Effector memory CD8-positive, alpha-beta T cell (primary cell): ENCODE data around the gene CHRNA3.

ENCODE experiments used
- ATAC-seq: fragments of 150-1000 bp; cut with Tn5 transposase; replicated peaks from 2 replicates; pipeline ENCODE4 v1.10.0; 2021; ENCODE audit warnings: mild to moderate bottlenecking, moderate library complexity
- DNase-seq, 3 experiments: peaks; one replicate each; pipeline ENCODE4 v3.0.0; 2021
- H3K27ac Mint-ChIP-seq, 2 donors: one replicate each; pipeline ENCODE4 v1.8.0; 2022; ENCODE audit warnings: mild to moderate bottlenecking in 2 of 2, mixed read lengths in 2 of 2, moderate library complexity in 2 of 2
- H3K27me3 Mint-ChIP-seq, 2 donors: one replicate each; pipeline ENCODE4 v1.8.0; 2022; ENCODE audit warnings: mixed read lengths in 2 of 2
- H3K36me3 Mint-ChIP-seq: one replicate; pipeline ENCODE4 v1.8.0; 2022; ENCODE audit warnings: mild to moderate bottlenecking, moderate library complexity, mixed read lengths; ENCODE audit not compliant: insufficient read depth
- H3K4me1 Mint-ChIP-seq, 2 donors: one replicate each; pipeline ENCODE4 v1.8.0; 2022; ENCODE audit warnings: low read depth in 2 of 2, mixed read lengths in 2 of 2
- H3K4me3 Mint-ChIP-seq, 2 donors: one replicate each; pipeline ENCODE4 v1.8.0; 2022; ENCODE audit warnings: mild to moderate bottlenecking in 2 of 2, mixed read lengths in 2 of 2, moderate library complexity in 2 of 2
- H3K9me3 Mint-ChIP-seq, 2 donors: one replicate each; pipeline ENCODE4 v1.8.0; 2022; ENCODE audit warnings: mixed read lengths in 2 of 2
- total RNA-seq, 9 experiments: gene quantifications; one replicate each; lab custom pipeline; 2026; lab: John Stamatoyannopoulos, UW

CHRNA3 gene
- 0 to 0.13 (median 0) reads per million in 9 experiments for total RNA-seq

DNA sequence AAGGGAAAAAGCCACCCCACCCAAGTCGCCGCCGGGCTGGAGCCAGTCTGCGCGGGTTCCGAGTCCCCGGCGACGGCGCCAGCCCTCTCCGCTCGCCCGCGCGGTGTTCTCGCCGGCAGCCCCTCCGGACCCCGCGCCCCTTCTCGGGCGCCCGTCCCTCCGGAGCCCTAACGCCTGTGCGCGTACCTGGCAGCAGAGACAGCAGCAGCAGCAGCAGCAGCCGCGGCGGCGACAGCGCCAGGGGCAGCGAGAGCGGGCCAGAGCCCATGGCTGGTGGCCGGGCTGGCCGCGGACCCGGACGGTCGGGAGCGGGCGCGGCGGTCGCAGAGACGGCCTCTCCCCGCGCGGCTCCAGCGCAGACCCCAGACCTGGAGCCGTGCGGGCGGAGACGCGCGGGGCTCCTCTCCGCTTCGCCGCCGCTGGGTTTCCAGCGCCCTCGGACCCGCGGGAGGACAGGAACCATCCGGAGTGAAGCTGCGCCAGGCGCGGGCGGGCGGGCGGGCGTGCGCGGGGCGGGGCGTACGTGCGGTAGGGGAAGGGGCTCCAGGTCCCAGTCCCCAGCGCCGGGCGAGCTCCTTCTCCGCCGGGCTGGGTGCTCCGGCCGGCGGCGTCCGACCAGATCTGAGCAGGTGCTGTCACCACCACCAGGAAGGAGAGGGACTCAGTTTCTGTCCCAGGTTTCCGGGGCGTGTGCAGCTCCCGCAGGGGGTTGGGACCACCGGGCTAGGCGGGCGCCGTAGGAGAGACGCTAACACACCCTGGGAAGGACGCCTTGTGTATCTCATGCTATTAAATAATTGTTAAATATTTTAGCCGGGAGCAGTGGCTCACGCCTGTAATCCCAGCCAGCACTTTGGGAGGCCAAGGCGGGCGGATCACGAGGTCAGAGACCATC is at the start of gene CHRNA3:
TSS of gene CHRNA3 (minus strand) at position 470 of the 895 bp plus-strand sequence. CDS start at position 268, 202 bp downstream.
- H3K4me1 Mint-ChIP-seq: peaks cover 0 to 7% of the 10 kb centered on the region in 2 donors
- H3K4me3 Mint-ChIP-seq: no peak within 1 kb of the TSS
- no peak within 1 kb of the TSS for H3K27ac Mint-ChIP-seq
- H3K27me3 Mint-ChIP-seq: peaks cover 50 to 71% of the 10 kb centered on the region in 2 donors
- ATAC-seq (no peak), DNase-seq (no peak)
- H3K36me3 Mint-ChIP-seq: no peaks in the 10 kb centered on the region
- no peaks in the 10 kb centered on the region for H3K9me3 Mint-ChIP-seq

DNA sequence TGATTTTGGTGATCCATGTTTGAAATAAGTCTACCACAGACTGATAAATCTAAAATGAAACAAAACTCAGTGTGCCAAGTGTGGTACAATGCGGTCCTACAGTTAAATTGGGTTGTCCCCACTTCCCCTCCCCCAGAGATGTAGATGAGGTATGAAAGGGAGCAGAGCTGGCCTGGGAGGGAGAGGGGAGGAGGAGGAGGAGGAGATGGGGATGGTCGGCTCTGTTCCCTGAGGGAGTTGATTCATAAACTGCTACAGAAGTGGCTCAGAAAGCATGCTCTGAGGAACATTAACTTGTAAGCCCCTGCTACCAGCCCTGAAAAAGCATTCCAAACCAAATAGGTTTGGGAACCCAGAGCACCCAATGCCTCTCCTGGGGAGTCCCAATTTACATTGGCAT is 48.2 kb upstream of the CHRNA3 start:
- no peak overlapping the region for H3K27ac Mint-ChIP-seq
- H3K4me3 Mint-ChIP-seq: no peak overlapping the region

DNA sequence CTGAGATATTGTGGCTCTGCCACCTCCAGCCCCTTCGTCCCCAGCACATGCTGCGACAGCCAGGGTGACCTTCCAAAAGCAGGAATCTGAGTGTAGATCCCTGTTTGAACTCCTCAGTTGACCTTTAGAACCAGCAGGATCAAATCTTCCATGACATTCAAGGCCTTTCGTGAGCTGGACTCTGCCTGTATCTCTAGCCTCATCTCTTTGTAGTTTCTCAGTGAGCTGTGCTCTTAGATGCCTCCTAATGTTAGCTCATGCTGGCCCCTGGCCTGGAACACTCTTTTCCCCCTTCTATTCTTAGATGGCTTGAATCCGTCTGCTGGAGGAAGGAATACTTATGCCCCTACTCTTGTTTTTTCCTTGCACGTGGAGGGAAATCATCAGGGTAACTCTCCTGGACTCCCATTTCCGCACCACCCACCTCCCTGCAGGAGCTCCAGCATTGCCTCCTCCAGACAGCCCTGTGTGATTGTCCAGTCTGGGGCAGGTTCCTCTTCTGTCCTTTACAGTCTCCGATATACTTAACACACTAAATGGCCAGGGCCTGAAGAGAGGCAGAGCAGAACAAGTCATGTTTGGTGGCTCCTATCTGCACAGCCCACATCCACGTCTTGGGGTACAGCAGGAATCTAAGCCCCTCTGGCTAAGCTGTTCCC is 46.9 kb upstream of the CHRNA3 start:
- no peaks in the 10 kb centered on the region for H3K9me3 Mint-ChIP-seq

More for the DNA sequence above, 48.2 kb upstream of the CHRNA3 start:
- ATAC-seq (no peak), DNase-seq (no peak)
- no peaks in the 10 kb centered on the region for H3K4me1 Mint-ChIP-seq
- no peaks in the 10 kb centered on the region for H3K9me3 Mint-ChIP-seq
- peaks cover 26 to 31% of the 10 kb centered on the region in 2 donors for H3K27me3 Mint-ChIP-seq
- no peaks in the 10 kb centered on the region for H3K36me3 Mint-ChIP-seq

DNA sequence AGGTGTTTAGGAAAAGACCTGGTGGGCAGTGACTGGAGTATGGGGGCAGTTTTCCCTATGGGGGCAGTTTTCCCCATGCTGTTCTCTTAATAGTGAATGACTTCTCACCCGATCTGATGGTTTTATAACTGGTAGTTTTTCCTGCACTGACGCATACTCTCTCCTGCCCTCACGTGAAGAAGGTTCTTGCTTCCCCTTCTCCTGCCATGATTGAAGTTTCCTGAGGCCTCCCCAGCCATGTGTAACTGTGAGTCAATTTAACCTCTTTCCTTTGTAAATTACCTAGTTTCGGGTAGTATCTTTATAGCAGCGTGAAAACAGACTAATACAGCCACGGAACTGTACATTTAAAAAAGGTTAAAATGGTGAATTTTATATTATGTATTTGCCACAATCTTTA is 45.2 kb upstream of the CHRNA3 start:
- no peak for ATAC-seq
- no peak overlapping the region for H3K4me3 Mint-ChIP-seq
- H3K27me3 Mint-ChIP-seq: peaks cover 26 to 31% of the 10 kb centered on the region in 2 donors
- no peaks in the 10 kb centered on the region for H3K9me3 Mint-ChIP-seq
- no peaks in the 10 kb centered on the region for H3K36me3 Mint-ChIP-seq
- no peak overlapping the region for H3K27ac Mint-ChIP-seq
- DNase-seq: no peak
- H3K4me1 Mint-ChIP-seq: no peaks in the 10 kb centered on the region

More for the DNA sequence above, 46.9 kb upstream of the CHRNA3 start:
- no peaks in the 10 kb centered on the region for H3K36me3 Mint-ChIP-seq
- H3K27ac Mint-ChIP-seq: no peak overlapping the region
- no peak for DNase-seq
- ATAC-seq: no peak
- H3K4me1 Mint-ChIP-seq: no peaks in the 10 kb centered on the region
- no peak overlapping the region for H3K4me3 Mint-ChIP-seq
- H3K27me3 Mint-ChIP-seq: peaks cover 26 to 31% of the 10 kb centered on the region in 2 donors

DNA sequence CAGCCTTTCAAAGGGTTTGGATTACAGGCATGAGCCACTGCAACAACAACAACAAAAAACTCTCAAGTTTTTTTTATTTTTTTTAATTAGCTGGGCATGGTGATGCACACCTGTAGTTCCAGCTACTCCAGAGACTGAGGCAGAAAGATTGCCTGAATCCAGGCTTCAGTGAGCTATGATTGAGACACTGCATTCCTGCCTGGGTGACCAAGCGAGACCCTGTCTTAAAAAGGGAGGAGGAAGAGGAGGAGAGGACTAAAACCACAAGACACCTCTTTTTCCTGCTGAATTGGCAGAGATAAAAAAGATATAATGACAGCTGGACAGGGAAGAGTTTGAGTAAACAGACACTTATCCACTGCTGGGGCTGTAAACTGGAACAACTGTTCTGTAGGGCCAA is 42.9 kb upstream of the CHRNA3 start:
- no peak for DNase-seq

DNA sequence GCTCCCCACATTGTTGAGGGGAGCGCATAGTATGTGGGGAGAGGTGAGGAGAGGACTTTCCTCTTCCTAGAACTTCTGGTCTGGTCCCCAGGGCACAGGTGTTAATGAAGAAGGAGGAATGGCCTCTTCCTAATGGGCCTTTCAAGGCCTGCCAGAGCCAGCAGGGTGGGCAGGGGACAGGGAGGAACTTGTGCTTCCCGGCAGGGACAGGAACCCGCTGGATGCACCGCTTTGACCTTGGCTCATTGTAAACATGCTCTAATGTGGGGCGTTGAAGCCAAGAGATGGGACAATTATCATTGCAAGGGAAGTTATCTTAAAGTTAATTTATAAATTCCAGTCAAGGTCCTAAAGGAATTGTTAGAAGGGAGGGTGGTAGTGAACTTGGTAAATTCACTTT is 41.2 kb upstream of the CHRNA3 start:
- Mint-ChIP-seq H3K27ac (no peak overlapping the region), H3K36me3 (no peaks in the 10 kb centered on the region), H3K4me3 (no peak overlapping the region), H3K4me1 (no peaks in the 10 kb centered on the region), H3K9me3 (no peaks in the 10 kb centered on the region), H3K27me3 (peaks cover 19 to 22% of the 10 kb centered on the region in 2 donors)
- ATAC-seq (no peak), DNase-seq (no peak)

More for the DNA sequence above, 42.9 kb upstream of the CHRNA3 start:
- H3K36me3 Mint-ChIP-seq: no peaks in the 10 kb centered on the region
- H3K27me3 Mint-ChIP-seq: peaks cover 33 to 38% of the 10 kb centered on the region in 2 donors
- no peak overlapping the region for H3K4me3 Mint-ChIP-seq
- H3K9me3 Mint-ChIP-seq: no peaks in the 10 kb centered on the region
- H3K4me1 Mint-ChIP-seq: no peaks in the 10 kb centered on the region
- no peak overlapping the region for H3K27ac Mint-ChIP-seq
- ATAC-seq: no peak

DNA sequence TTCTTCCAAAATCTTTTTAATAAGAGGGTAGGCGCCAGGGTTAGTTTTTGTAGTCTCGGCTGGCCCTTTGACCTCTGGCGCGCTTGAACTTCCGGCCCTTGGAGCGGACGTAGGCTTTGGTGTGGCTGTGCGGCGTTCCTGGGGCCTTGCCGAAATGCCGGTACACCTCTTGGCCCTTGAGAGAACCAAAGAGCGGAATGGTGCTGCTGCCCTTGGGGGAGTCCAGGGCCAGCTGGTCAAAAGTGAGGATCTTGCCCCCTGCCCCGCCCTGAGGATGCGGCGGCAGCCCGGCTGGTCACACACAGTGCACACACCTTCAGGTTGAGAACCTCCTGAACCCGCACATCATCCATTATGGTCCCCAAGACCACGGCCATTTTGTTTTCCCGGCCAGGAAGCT is 40.2 kb upstream of the CHRNA3 start:
- Mint-ChIP-seq H3K4me3 (no peak overlapping the region), H3K9me3 (no peaks in the 10 kb centered on the region), H3K4me1 (no peaks in the 10 kb centered on the region), H3K36me3 (no peaks in the 10 kb centered on the region), H3K27me3 (peaks cover 13% of the 10 kb centered on the region in 2 donors), H3K27ac (no peak overlapping the region)
- no peak for DNase-seq
- ATAC-seq: no peak

DNA sequence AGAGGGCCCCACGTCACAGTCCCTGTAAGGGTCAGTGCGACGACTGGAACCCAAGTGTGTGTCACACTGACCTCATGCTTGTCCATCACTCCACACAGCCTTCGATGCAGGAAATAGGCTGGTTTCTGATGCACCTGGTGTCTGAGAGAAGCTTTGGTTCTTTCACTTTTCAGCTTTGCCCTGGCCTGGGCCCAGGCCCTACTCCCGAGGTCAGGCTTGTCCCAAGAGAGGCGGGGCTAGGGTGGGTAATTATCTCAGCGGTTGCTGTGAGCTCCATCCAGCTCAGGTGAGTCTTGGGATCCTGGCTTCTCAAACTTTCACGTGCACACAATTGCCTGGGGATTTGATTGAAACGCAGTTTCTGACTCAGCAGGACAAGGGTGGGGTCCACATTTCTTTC is 39.8 kb upstream of the CHRNA3 start:
- ATAC-seq: no peak

DNA sequence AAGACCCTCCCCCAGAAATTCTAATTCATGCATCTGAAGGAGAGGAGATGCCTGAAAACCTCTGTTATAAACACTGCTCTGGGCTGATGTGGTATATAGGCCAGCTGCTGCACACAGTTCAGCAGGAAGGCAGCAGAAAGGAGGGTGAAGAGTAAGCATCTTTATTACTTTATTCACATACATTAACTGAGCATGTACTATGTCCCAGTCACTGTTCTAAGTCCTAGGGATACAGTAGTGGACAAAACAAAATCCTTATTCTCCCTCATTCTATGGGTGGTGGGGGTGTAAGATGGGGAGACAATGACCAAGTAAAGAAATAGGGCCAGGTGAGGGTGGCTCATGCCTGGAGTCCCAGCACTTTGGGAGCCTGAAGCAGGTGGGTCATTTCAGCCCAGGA is 38.0 kb upstream of the CHRNA3 start:
- no peak for DNase-seq
- Mint-ChIP-seq H3K4me3 (no peak overlapping the region), H3K36me3 (no peaks in the 10 kb centered on the region), H3K27me3 (peaks cover 13 to 17% of the 10 kb centered on the region in 2 donors), H3K9me3 (no peaks in the 10 kb centered on the region), H3K27ac (peak overlapping the region in 1 of 2 donors; percentile 83), H3K4me1 (no peaks in the 10 kb centered on the region)
- ATAC-seq: no peak

More for the DNA sequence above, 39.8 kb upstream of the CHRNA3 start:
- H3K9me3 Mint-ChIP-seq: no peaks in the 10 kb centered on the region
- no peak overlapping the region for H3K4me3 Mint-ChIP-seq
- DNase-seq: no peak
- no peaks in the 10 kb centered on the region for H3K36me3 Mint-ChIP-seq
- no peak overlapping the region for H3K27ac Mint-ChIP-seq
- no peaks in the 10 kb centered on the region for H3K4me1 Mint-ChIP-seq
- peaks cover 13% of the 10 kb centered on the region in 2 donors for H3K27me3 Mint-ChIP-seq

DNA sequence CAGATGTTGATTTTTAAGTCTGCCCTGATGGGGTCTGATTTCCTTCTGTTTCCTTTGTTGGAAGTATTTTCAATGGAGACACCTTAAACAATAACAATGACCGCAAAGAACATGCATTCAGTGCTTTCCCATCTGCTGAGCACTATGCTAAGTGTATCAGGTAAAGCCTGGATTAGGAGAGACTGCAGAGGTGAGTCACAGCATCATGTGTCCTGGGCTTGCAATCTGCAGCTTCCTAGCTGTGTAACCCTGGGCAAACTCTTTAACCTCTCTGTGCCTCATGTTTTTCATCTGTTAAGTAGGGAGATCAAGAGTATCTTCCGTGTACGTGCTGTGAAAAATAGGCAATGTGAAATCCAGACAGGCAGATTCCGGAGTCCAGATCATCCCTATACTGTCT is 33.5 kb upstream of the CHRNA3 start:
- no peak for ATAC-seq
- Mint-ChIP-seq H3K27ac (no peak overlapping the region), H3K4me1 (no peaks in the 10 kb centered on the region), H3K36me3 (no peaks in the 10 kb centered on the region), H3K4me3 (no peak overlapping the region), H3K27me3 (peaks cover 7 to 16% of the 10 kb centered on the region in 2 donors), H3K9me3 (no peaks in the 10 kb centered on the region)
- no peak for DNase-seq

DNA sequence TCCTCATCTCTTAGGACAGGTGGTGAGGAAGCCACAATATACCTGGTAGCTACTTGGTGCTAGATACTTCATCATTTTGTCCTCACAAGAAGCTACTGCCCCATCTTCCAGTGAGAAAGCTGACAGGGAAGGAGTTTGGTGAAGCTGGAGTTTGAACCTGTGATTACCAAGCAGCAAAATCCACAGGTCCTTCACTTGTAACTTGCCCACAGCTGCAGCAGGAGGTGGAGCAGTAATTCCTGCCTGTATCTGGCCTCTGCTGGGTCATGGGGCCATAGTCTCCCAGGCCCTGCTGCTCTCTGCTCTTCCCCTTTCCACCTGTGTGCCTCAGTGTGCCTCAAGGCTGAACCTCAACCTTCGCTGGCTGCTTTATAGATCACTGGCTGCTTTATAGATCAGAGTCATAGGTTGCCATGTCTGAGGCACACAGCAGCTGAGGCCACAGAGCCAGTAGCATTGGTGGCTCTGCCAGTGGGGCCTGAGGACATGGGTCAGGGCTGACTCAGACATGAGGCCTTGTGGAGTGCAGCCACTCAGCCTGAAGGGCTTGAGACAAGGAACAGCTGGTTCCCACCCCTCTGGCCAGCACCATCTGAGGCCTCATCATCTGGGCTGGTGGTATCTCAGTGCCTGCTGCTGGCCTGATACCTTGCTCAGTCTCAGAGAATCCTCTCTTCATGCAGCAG is 31.3 kb upstream of the CHRNA3 start:
- ATAC-seq (no peak), DNase-seq (no peak)
- Mint-ChIP-seq H3K27me3 (peaks cover 0 to 10% of the 10 kb centered on the region in 2 donors), H3K4me1 (no peaks in the 10 kb centered on the region), H3K9me3 (no peaks in the 10 kb centered on the region), H3K36me3 (no peaks in the 10 kb centered on the region), H3K4me3 (no peak overlapping the region), H3K27ac (no peak overlapping the region)

DNA sequence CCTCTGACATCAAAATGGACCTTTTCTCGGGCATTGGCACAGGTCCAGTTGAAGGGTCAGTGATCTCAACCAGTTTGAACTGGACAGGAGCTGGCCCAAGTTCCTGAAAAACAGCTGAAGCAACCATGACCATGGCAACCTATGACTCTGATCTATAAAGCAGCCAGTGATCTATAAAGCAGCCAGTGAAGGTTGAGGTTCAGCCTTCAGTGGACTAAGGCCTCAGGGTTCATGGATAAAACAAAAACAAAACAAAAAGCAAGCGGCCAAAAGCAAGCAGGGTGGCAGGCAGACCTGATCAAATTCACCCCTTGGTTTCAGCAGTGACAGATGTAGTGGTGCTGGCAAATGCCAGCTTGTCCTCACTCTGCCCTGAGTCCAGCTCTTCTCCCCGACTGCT is 30.2 kb upstream of the CHRNA3 start:
- no peak overlapping the region for H3K27ac Mint-ChIP-seq
- H3K4me3 Mint-ChIP-seq: no peak overlapping the region

DNA sequence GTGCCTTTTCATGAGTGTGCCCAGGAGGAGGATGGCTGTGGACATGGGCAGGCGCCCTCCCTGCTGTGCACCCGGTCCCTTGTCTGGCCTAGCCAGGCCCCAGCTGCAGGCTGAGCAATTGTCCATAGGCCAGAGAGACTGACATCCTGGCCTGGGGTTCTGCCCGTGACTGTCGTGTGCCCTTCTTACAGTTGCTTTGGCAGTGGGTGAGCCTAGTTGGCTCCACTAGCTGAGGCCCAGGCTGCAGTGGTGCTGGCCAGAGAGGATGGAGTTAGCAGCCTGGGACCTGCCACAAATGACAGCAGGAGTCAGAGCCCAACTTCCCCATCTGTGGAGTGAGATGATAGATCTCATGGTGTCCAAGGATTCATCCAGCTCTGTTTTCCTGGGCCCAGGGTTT is 29.2 kb upstream of the CHRNA3 start:
- Mint-ChIP-seq H3K36me3 (no peaks in the 10 kb centered on the region), H3K4me1 (no peaks in the 10 kb centered on the region), H3K27me3 (peaks cover 0 to 10% of the 10 kb centered on the region in 2 donors), H3K9me3 (no peaks in the 10 kb centered on the region), H3K27ac (no peak overlapping the region), H3K4me3 (no peak overlapping the region)
- no peak for ATAC-seq
- no peak for DNase-seq

More for the DNA sequence above, 30.2 kb upstream of the CHRNA3 start:
- Mint-ChIP-seq H3K9me3 (no peaks in the 10 kb centered on the region), H3K4me1 (no peaks in the 10 kb centered on the region), H3K36me3 (no peaks in the 10 kb centered on the region), H3K27me3 (peaks cover 0 to 10% of the 10 kb centered on the region in 2 donors)
- DNase-seq: no peak
- ATAC-seq: no peak
